ENCODE data around the gene KCNN1.
"Not testable (repeated sequence)": the region's sequence is repeated elsewhere in the genome, so short reads cannot be mapped to it uniquely, and the experiment has no call there.

KCNN1 gene

GRCh38 chr19:17969096-17969792, 2.3 kb downstream of the KCNN1 start:
- DNase-seq (ENCODE audit: low spot score): no peak
- no peak for FAIRE-seq

GRCh38 chr19:17972230-17972629, 5.3 kb downstream of the KCNN1 start:
- no peak for DNase-seq (ENCODE audit: low spot score)
- no peak for FAIRE-seq

GRCh38 chr19:17973759-17974158, 6.9 kb downstream of the KCNN1 start:
- no peak for DNase-seq (ENCODE audit: low spot score)
- FAIRE-seq: no peak

DNA sequence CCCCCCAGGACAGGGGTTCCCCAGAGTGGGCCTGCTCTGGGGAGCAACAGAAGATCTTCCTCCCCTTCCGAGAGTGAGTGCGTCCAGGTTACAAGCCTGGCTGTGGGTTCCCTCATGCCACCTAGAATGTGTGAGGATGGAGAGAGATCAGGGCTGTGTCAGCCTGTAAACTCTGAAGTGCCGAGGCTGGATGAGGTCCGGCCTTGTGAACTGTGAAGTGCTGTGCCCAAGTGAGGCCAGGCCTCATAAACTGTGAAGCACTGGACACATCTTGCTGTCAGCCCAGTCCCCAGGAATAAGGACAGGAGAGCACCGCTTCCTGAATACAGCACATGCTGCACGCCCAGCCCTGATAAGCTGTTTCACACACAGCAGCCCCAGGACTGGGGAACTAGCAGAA, 7.6 kb downstream of the KCNN1 start:
- no peak for FAIRE-seq

GRCh38 chr19:17975032-17975431, 8.1 kb downstream of the KCNN1 start:
- DNase-seq (ENCODE audit: low spot score) (no peak), FAIRE-seq (no peak)

More for the DNA sequence above, 7.6 kb downstream of the KCNN1 start:
- no peak for DNase-seq (ENCODE audit: low spot score)

- no peak for FAIRE-seq
- no peak for DNase-seq (ENCODE audit: low spot score)
Measured at GRCh38 chr19:17977021-17977420, 10.1 kb downstream of the KCNN1 start.

GRCh38 chr19:17977488-17977887, 10.6 kb downstream of the KCNN1 start:
- DNase-seq (ENCODE audit: low spot score): no peak
- FAIRE-seq: no peak

GRCh38 chr19:17981611-17982010, 14.7 kb downstream of the KCNN1 start:
- FAIRE-seq (no peak), DNase-seq (ENCODE audit: low spot score) (no peak)

GRCh38 chr19:17982430-17982829, 15.5 kb downstream of the KCNN1 start:
- DNase-seq (ENCODE audit: low spot score) (no peak), FAIRE-seq (no peak)

DNA sequence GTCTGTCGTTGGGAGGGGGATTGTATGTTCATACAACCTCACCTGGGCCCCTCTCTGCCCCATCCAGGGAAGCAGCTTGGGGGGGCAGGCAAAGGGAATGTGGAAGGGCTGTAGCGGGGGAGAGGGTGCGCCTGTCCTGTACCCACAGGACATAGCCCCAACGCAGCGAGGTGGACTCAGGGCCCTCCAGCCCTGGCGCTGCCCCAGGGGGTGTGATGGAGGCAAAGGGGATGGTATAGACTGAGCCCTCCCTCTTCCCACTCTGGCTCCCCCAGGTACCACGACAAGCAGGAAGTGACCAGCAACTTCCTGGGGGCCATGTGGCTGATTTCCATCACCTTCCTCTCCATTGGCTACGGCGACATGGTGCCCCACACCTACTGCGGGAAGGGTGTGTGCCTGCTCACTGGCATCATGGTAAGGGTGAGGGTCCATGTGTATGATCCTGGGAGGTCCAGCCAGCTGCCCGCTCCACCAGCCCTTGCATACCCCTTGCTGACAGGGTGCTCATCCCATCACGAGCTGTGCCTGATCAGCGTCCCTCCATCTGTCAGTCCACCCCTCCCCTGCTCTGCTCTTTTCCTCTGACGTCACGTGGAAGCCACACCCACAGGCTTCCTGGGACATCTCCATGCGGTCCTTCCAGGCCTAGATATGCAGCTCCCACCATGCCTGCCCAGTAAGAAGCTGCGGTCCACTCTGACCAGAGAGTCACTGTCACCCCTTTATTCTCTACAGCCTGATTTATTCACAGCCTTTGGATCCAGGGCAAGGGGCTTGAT, 18.3 kb downstream of the KCNN1 start:
- FAIRE-seq (no peak), DNase-seq (ENCODE audit: low spot score) (no peak)

DNA sequence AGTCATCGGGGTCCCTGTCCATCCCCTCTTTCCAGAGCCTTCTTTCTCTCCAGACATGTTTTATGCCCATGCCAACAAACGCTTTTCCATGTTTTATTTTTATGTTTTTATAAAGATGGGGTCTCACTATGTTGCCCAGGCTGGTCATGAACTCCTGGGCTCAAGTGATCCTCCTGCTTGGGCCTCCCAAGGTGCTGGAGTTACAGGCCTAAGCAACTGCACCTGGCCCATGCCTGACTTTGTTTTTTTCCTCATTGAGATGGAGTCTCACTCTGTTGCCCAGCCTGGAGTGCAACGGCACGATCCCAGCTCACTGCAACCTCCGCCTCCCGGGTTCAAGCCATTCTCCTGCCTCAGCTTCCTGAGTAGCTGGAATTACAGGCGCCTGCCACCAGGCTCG, 19.7 kb downstream of the KCNN1 start:
- FAIRE-seq; DNase-seq (ENCODE audit: low spot score): not testable (repeated sequence)

- no peak for DNase-seq (ENCODE audit: low spot score)
Measured at GRCh38 chr19:17988161-17988560, 21.3 kb downstream of the KCNN1 start.

DNA sequence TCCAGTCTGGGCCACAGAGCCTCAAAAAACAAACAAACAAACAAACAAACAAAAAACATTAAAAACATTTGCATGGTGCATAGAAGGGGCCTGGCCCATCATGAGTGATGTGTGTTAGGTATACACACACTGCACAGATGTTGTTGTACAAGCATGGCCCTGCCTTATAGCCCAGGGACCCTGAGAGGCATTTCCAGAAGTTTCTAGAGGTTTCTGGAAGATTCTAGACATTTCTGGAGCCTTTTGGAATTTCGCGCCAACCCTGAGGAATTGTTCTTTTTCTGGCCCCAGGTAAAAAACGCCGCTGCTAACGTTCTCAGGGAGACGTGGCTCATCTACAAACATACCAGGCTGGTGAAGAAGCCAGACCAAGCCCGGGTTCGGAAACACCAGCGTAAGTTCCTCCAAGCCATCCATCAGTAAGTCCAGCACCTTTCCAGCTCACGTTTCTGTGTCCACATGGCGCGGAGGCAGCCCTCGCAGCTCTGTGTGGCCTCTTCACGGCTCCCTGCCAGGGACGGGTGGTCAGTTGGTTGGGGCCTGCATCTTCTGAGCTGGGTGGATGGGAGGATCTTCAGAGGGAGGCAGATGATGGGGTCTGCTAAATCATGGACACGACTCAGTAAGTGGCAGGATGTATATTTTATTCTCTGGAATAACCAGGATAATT, 22.7 kb downstream of the KCNN1 start:
- no peak for FAIRE-seq
- DNase-seq (ENCODE audit: low spot score): no peak

More at GRCh38 chr19:17988161-17988560, 21.3 kb downstream of the KCNN1 start:
- no peak for FAIRE-seq

DNA sequence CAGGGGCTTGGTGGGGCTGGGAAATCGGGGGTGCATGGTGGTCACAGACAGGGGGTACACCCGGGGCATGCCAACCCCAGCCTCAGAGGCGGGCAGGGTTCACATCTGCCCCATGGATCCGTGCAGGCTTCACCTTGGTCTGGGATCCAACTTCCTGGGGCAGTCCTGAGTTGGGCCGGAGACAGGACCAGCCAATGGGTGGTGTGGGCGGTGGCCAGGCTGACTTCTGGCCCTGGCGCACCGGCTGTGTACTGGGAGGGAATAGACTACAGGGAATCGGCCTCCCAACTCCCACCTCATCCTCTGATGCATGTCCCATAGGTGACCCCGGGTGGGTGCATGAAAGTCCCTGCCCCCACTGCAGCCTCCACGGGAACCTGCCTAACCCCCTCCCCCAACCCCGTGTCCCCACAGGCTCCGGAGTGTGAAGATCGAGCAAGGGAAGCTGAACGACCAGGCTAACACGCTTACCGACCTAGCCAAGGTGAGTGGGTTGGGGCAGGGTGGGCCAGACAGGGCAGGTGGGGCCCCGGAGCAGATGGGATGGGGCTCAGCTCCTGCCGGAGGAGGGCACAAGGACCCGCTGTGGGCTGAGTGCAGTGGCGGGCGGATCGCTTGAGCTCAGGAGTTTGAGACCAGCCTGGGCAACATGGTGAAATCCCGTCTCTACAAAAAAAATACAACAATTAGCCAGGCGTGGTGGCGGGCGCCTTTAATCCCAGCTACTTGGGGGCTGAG, 26.3 kb downstream of the KCNN1 start:
- no peak for DNase-seq (ENCODE audit: low spot score)
- FAIRE-seq: no peak

DNA sequence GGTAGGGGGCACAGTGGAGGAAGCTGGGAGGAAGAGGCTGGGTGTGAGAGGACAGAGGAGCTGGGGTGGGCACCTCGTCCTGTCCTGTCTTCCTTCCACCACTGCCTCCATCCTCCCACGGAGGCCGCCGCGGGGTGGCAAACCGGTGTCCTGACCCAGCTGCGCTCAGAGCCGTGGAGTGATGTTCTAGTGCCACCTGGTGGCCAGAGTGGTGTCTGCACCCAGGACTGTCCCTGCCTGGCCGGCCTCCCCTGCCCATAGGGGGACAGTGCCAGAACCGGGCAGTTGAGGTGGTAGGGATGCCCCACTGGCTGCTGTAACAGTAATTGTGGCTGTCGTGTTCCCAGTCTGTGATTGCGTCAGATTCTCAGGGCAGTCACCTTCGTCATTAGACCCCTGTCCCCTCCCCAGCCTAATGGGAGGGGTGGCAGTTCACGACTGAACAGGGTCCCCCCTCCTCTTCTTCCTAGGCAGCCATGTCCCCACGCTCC, 30.0 kb downstream of the KCNN1 start:
- DNase-seq (ENCODE audit: low spot score): peak; percentile 77
- FAIRE-seq: no peak

- DNase-seq (ENCODE audit: low spot score) (peak; percentile 23), FAIRE-seq (no peak)
Measured at GRCh38 chr19:17997969-17998826, 31.3 kb downstream of the KCNN1 start.

DNA sequence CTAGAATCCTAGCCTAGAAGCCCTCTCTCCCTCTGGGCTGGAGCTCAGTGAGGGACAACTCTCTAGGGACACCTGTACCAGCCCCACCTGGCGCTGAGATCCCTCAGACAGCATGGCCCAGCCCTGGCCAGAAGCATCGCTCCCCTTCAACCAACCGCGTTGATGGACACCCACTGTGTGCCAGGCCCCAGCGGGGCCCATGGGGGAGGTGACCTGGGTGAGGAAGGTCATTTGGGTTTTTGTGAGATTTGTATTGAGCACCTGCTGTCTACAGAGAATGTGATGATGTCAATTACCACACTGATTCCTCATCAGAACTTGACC, 31.9 kb downstream of the KCNN1 start:
- DNase-seq (ENCODE audit: low spot score) (no peak), FAIRE-seq (no peak)

DNA sequence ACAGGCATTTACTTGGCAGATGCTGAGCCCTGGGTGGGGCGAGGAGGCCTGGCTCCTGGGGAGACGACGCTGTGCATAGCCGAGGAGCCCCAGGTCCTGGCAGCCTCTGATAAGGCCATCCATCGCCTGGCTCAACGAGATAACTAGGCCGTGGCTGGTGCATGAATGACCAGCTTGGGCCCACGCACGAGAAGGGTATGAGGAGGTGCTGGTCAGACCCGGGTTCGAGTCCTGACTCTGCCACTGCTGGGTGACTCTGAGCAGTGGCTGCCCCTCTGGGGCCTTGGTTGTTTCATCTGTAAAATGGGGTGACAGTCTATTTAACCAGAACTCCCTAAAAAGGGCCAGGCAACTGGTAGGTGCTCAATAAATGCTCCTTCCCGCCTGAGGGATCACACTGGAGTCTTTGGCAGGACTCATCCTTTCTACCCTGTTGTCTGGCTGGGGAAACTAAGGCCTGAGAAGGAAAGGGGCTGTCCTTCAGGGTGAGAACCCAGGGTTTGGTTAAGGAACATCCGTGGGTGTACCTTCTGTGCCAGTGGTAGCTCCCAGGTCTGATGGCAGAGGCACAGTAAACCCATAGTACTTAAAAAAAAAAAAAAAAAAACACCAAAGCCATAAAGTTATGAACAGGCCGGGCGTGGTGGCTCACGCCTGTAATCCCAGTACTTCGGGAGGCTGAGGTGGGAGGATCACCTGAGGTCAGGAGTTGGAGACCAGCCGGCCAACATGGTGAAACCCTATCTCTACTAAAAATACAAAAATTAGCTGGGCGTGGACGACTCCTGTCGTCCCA, 33.0 kb downstream of the KCNN1 start:
- DNase-seq (ENCODE audit: low spot score) (no peak), FAIRE-seq (no peak)

DNA sequence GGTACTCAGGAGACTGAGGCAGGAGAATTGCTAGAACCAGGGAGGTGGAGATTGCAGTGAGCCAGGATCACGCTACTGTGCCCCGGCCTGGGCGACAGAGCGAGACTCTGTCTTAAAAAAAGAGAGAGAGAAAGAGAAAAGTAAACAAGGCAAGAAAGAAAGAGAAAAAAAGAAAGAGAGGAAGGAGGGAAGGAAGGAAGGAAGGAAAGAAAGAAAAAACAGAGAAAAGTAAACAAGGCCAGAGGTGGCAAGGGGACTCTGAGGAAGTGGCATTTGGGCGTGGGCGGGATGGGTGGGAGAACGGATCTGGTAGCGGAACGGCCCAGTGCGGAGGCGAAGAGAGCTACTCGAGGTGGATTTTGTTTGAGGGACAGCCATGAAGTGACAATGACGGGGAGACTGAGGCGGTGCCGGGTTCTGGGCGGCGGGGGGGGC, 33.6 kb downstream of the KCNN1 start:
- DNase-seq (ENCODE audit: low spot score) (no peak), FAIRE-seq (no peak)
